Measurements from ENCODE around the gene NRG2.

GRCh38 chr5:140076788-140077187 lies 33.7 kb upstream of the NRG2 start:
- TF ChIP-seq MAX (IDR thresholded peaks at IDR 0.05; ENCODE audit: insufficient read depth, insufficient read length) (no peak), CTCF (IDR thresholded peaks at IDR 0.05; ENCODE audit: extremely low read depth in 1 of 2, insufficient read depth in 1 of 2, low read depth in 1 of 2, low read length in 2 of 2) (no peak), POLR2A (IDR thresholded peaks at IDR 0.05; ENCODE audit: low read depth, low read length) (no peak), POLR2AphosphoS5 (IDR thresholded peaks at IDR 0.05; ENCODE audit: insufficient read depth, low read depth, low read length) (no peak)

All from endothelial cell of umbilical vein (primary cell).